Fibroblast of pulmonary artery (primary cell): ENCODE measurements around the gene TDP1.
A peak's percentile ranks its signal among the peaks of the same experiment; 100 is the strongest.

Source experiments
- DNase-seq: peaks from one replicate; pipeline ENCODE4 v3.0.0-alpha.2; 2010; ENCODE audit warnings: low read depth
- H3K4me3 ChIP-seq: replicated peaks from 2 replicates; pipeline ENCODE4 v1.5.1; 2011; ENCODE audit warnings: low read depth, mild to moderate bottlenecking, control low read depth, low read length, moderate library complexity
- TF ChIP-seq, protein P1 (sequence below): IDR thresholded peaks from 2 replicates; pipeline ENCODE4 v1.5.1; 2011; ENCODE audit warnings: mild to moderate bottlenecking, control low read depth, low read length, inconsistent platforms; ENCODE audit errors: missing control alignments

TDP1 gene

DNA sequence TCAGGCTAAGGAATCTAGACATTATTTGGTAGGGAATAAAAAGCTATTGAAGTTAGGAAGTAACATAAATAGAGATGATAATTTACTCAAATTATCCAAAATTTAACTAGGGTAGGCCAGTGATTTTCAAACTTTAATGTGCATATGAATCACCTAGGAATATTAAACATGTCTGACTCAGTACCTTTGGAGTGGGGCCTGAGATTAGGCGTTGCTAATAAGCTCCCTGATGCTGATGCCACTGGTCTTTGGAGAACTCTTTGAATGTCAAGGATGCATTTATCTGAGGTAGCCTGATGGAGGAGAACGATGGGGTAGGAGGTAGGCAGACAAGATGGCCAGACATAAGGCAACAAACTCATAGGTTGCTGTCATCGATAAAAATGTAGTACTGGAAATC lies 34.4 kb upstream of the TDP1 start:
- DNase-seq, result no peak
- TF ChIP-seq, protein P1, sequence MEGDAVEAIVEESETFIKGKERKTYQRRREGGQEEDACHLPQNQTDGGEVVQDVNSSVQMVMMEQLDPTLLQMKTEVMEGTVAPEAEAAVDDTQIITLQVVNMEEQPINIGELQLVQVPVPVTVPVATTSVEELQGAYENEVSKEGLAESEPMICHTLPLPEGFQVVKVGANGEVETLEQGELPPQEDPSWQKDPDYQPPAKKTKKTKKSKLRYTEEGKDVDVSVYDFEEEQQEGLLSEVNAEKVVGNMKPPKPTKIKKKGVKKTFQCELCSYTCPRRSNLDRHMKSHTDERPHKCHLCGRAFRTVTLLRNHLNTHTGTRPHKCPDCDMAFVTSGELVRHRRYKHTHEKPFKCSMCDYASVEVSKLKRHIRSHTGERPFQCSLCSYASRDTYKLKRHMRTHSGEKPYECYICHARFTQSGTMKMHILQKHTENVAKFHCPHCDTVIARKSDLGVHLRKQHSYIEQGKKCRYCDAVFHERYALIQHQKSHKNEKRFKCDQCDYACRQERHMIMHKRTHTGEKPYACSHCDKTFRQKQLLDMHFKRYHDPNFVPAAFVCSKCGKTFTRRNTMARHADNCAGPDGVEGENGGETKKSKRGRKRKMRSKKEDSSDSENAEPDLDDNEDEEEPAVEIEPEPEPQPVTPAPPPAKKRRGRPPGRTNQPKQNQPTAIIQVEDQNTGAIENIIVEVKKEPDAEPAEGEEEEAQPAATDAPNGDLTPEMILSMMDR, result no peak

DNA sequence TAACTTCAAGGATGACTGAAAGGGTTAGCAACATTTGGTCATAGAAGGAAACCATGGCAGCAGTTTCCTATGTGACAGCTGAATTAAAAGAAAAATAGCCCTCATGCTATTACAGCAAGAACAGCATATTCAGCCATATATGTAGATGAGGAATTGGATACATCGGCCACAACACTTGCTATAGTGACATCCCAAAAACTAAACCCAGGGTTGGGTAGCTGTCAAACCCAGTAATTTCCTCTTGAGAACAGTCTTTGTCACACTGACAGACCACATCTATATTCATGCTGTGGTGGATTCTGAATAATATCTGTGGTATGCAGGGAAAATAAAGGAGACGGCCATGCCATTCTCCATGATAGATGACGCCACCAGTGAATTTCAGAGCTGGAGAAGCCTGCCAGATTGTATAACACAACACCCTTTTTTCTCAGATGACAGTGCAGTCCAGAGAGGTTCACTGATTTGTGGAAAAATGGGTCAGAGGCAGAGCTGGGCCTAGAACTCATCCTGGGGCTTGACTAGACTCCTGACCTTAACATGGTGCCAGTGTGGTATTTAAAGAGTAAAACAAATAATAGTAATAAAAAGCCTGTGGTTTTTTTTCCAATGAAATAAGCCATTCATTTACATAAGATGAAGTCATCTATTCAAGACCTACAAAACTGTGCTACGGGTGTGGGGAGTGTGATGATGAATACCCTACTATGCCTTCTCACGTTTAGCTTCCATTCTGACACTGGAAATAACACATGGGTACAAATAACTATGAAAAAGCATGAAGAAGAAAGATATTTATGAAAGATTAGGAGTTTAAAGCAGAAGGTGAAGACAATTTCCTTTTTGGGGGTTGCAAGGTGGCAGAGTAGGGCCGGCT lies 33.5 kb upstream of the TDP1 start:
- DNase-seq, result peak; percentile 89

More for the DNA sequence above, 34.4 kb upstream of the TDP1 start:
- no peak overlapping the region for H3K4me3 ChIP-seq

DNA sequence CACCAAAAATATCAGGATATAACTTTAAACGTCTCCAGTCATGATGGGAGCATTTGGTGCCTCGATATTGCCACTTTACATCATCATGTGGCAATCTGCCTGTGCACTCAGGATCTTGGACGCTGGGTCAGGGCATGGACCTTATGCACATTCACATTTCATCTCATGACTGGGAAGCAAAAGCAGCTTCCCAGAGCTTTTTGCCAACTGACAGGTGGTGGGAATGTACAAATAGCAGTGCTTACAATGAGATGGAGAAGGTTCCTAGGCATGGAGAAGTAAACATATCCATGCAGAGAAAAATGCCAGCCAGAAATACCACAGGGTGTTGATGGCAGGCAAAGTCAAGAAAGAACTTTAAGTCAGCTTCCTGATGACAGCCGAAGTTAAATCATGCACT lies 31.5 kb upstream of the TDP1 start:
- H3K4me3 ChIP-seq, result no peak overlapping the region
- DNase-seq, result no peak
- TF ChIP-seq, protein P1, result no peak

More for the DNA sequence above, 33.5 kb upstream of the TDP1 start:
- TF ChIP-seq, protein P1, result no peak
- no peak overlapping the region for H3K4me3 ChIP-seq

DNA sequence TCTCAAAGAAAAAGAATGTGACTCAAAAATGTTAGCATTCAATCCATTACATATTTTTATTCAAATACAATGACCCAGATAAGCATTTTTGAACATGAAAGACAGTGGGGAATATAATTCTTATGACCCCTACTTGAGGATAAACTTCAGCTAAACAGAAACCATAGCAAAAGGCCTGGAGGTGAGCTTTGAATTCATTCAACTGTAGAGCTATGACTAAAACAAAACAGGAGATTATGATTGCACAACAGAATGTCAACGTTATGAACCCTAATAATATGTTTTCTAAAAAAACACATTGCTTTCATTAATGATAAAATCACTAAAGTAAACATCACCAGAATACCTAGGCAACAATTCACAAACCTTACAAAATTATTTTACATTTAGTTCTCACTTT lies 29.0 kb upstream of the TDP1 start:
- TF ChIP-seq, protein P1, result no peak
- no peak overlapping the region for H3K4me3 ChIP-seq
- peak; percentile 75 for DNase-seq

DNA sequence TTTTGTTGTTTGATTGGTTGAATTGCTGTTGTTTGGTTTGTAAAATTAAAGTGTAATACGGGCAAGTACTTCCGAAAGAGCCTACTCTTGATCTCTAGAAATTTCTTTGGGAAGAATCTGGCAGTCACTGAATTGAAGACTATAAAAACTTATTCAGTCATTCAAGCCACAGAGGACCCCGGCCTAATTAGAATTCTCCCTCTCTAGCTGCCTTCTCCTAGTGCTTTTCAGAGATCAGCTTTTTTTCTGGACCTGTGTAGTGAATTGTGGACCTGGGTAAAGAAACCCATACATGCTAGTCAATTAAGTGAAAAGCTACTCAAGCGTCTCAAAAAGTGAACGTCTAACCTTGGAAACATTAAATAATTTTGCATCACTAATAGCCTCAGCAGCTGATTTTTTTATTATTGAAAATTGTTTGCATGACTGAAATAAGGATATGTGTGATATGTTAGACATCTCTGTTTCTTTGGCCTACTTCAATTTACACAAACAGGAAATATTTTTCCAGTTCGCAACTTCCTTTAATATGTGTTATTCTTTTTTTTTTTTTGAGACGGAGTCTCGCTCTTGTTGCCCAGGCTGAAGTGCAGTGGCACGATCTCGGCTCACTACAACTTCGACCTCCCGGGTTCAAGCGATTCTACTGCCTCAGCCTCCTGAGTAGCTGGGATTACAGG lies 28.4 kb upstream of the TDP1 start:
- DNase-seq, result peak; percentile 23
- no peak overlapping the region for H3K4me3 ChIP-seq
- TF ChIP-seq, protein P1, result no peak

DNA sequence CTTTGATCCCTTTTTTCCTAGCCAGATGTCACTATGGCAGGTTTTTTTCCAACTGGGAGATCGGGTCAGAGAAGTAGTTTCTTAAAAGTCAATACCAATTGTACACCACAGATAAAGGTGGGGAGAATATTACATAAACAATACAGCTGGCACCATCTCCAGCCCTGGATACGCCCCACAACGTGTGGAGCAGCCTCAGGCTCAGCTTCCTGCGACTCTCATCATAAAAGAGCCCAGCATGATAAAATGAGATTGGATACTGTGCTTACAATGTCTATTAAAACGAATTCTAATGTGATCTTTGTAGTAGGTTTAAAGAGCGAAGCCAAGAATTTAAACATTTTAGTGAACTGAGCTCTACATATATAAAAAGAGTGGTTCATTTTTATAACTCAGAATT lies 22.7 kb upstream of the TDP1 start:
- TF ChIP-seq, protein P1, result no peak
- H3K4me3 ChIP-seq, result no peak overlapping the region
- DNase-seq, result no peak
